Measurements from ENCODE around the gene FNTB.

GRCh38 chr14:64953661-64954060 is 33.0 kb upstream of the FNTB start:
- TF ChIP-seq ZNF691 (CRISPR knock-in tag; IDR thresholded peaks at IDR 0.05; ENCODE audit: borderline replicate concordance, low read depth) (no peak), ZSCAN9 (CRISPR knock-in tag; IDR thresholded peaks at IDR 0.05; ENCODE audit: borderline replicate concordance) (no peak), CEBPB (IDR thresholded peaks at IDR 0.05; ENCODE audit: borderline replicate concordance, low read depth, low read length) (no peak), HBP1 (CRISPR knock-in tag; IDR thresholded peaks at IDR 0.05; ENCODE audit: low read depth) (no peak)
